Activated CD8-positive, alpha-beta memory T cell treated with anti-CD3 and anti-CD28 coated beads, Interleukin-2, amount 50 U/mL, for 1 hour (primary cell): ENCODE results near the gene SNX8.
"Not testable (repeated sequence)": the region's sequence is repeated elsewhere in the genome, so short reads cannot be mapped to it uniquely, and the experiment has no call there.

ENCODE experiments used
- DNase-seq: peaks from one replicate; pipeline ENCODE4 v3.0.0-alpha.2; 2020; ENCODE audit errors: extremely low read depth

Gene SNX8

GRCh38 chr7:2290877-2291276, 23.4 kb downstream of the SNX8 start:
- DNase-seq = no peak

DNA sequence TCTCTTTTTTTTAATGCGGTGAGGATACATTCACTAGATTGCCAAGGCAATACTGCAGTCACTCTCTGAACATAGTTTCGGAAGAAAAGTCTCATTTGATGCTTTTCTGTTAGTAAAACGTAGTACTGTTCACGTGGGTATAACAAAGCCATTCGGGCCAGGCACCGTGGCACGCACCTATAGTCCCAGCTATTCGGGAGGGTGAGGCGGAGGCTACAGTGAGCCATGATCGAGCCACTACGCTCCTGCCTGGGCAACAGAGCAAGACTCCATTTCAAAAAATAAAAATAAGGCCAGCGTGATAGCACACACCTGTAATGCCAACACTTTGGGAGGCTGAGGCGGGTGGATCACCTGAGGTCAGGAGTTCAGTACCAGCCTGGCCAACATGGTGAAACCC, 24.6 kb downstream of the SNX8 start:
- DNase-seq = no peak

- DNase-seq = no peak
Measured at GRCh38 chr7:2289111-2289586, 25.1 kb downstream of the SNX8 start.

DNA sequence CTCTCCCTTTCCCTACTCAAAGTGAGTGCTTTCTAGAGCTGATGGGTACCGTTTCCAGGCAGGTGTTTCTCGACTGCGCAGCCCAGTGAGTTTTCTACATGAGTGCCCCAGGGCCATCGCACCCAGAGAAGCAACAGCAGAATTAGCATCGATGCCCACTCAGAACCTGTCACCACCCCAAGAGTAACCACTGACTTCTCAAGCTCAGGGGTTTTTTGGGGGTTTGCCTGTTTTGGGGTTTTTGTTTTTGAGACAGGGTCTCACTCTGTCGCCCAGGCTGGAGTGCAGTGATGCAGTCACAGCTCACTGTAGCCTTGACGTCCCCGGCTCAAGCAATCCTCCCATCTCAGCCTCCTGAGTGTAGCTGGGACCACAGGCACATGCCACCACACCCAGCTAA, 25.7 kb downstream of the SNX8 start:
- no peak for DNase-seq

GRCh38 chr7:2287745-2288144, 26.5 kb downstream of the SNX8 start:
- DNase-seq = no peak

DNA sequence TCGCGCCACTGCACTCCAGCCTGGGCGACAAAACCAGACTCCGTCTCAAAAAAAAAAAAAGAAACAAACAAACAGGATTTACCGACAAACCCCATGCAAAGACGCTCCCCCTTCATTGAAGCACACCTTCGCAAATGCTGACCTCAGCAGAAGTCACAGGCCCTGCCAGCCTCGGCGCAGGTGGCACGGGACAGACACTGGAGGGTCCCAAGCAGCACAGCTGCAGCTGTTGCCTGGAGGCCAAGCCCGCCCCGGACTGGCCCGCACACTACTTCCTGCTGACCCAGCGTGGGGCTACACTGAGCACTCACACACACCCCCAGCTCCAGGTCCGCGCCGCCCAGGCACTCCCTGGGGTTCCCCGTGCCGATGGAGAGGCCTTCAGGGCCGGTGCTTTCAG, 31.2 kb downstream of the SNX8 start:
- no peak for DNase-seq

DNA sequence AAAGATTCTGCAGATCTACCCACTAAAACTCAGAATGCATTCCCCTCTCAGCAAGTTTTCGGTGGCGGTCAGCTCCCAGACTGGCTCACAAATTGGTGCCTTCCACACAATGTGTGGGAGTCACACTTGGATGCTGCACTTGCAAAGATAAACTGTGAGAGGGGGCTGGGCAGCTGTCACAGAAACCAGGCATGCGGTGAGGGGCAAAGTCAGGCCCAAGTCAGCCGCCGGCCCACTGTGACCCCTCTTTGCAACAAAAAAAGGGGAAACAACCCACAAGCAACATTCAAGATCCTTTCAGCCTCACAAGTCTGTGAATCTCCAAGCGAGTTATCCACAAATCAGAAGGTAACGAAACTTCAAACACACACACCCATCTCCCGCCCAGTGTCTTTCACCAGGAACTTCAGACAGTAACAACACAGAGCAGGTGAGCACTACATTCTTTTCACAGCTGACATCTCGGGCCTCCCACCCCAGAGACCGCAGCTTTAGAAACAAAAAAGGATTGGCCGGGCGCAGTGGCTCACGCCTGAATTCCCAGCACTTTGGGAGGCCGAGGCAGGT, 32.0 kb downstream of the SNX8 start:
- DNase-seq = no peak

DNA sequence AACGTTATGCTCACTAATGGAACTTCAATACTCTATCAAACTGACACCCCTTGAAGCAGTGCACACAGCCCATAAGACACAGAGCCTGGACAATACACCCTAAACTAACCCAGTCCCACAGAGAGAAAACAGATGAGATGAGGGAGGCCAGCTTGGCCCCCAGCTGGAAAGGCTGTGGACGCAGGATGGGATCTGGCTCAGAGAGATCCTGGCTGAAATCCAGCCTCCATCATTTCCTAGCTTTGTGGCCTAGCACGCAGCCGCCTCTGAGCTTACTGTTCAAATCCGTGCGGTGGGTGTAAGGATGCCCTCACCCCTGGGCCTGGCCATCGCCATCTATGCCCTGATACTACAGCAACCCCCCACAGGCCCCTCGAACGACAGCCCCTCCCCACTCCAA, 32.7 kb downstream of the SNX8 start:
- no peak for DNase-seq

GRCh38 chr7:2280424-2280823, 33.8 kb downstream of the SNX8 start:
- no peak for DNase-seq

DNA sequence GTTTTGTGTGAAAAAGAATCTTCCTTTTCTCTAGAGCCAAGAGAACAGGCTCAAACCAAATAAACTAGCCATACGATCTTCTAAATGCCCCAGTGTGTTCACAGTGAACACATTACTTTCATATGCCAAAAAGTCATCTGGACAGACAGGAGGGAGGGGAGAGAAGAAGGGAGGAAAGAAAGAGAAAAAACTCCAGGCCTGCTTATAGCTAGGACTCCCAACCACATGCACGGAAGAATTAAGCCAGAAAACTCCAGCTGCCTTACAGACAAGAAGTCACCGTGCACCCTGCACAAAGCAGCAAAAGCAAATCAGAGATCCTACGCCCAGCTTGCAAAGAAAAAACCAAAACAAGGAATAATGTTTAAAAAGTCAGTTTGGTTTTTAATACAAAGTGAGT, 34.3 kb downstream of the SNX8 start:
- DNase-seq = no peak

GRCh38 chr7:2278026-2278425, 36.2 kb downstream of the SNX8 start:
- no peak for DNase-seq

DNA sequence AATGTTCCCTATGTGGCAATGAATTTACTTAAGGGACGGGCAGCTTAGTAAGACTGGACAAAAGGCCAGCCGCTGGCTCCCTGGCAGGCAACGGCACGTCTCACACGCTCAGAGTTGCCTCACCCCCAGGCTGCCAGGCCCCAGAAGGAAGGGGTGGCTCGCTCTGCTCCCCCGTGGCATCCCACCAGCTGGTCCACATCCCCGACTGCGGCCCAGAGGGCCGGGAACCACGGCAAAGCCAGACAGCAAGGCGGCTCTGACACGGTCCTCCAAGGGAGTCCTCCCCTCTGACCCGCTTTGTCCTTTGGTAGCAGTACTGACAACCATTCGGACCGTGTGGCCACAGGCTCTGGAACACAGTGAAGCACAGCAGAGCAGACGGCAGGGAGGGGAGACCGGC, 38.1 kb downstream of the SNX8 start:
- DNase-seq = no peak

DNA sequence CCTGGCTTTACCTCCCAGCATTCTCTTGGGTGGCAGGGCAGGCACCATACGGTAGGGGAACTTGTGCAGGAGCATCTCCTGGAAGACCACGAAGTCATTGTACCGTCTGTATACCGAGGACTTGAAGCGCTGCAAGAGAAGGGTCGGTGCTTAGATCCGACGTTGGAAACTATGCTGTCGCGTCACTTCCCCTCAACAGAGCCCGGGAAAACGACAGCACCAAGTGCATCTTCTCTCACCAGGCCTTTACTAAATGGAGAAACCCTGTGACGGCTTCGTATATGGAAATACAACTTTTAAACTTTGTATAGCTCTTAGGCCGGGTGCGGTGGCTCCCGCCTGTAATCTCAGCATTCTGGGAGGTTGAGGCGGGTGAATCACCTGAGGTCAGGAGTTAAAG, 39.1 kb downstream of the SNX8 start:
- DNase-seq = no peak

DNA sequence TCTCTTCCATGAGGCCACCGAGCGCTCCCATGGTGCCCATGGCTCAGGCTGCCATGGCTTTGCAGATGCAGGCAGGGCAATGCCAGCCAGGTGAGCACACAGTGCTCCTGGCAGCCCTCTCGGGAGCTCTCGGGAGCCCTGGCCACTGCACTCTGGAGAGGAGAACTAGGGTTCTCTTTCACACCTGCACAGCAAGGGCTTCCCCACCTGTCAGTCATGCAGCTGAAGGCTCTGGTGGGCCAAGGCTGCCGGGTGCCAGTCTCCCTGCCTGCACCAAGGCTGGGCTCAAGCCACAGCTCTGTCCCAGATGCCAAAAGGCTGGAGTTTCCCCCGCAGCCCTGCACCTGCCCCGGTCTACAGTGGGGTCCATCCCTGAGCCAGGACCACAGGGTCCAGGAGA, 39.6 kb downstream of the SNX8 start:
- no peak for DNase-seq

- DNase-seq = no peak
Measured at GRCh38 chr7:2273866-2274265, 40.4 kb downstream of the SNX8 start.

GRCh38 chr7:2272031-2272430, 42.2 kb downstream of the SNX8 start:
- DNase-seq = no peak

- no peak for DNase-seq
Measured at GRCh38 chr7:2271273-2272026, 42.8 kb downstream of the SNX8 start.

DNA sequence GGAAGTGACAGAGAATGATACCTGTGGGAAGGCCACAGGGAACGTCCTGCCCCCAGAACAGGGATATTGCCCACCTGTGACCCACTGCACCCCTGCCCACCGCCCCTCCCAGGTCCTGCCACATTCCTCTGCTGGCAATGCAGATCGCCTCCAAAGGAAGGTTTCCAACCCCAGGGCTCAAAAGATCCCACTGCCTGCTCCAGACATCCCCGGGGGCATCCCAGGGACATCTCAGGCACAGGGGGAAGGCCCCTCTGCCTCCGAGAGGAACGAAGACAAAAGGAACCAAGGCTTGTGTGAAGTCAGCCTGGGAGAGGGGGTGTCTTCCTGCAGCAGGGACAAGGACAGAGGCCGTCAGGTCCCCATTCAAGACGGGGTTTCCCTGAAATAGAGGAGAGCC, 43.7 kb downstream of the SNX8 start:
- no peak for DNase-seq

- no peak for DNase-seq
Measured at GRCh38 chr7:2269991-2270460, 44.2 kb downstream of the SNX8 start.

DNA sequence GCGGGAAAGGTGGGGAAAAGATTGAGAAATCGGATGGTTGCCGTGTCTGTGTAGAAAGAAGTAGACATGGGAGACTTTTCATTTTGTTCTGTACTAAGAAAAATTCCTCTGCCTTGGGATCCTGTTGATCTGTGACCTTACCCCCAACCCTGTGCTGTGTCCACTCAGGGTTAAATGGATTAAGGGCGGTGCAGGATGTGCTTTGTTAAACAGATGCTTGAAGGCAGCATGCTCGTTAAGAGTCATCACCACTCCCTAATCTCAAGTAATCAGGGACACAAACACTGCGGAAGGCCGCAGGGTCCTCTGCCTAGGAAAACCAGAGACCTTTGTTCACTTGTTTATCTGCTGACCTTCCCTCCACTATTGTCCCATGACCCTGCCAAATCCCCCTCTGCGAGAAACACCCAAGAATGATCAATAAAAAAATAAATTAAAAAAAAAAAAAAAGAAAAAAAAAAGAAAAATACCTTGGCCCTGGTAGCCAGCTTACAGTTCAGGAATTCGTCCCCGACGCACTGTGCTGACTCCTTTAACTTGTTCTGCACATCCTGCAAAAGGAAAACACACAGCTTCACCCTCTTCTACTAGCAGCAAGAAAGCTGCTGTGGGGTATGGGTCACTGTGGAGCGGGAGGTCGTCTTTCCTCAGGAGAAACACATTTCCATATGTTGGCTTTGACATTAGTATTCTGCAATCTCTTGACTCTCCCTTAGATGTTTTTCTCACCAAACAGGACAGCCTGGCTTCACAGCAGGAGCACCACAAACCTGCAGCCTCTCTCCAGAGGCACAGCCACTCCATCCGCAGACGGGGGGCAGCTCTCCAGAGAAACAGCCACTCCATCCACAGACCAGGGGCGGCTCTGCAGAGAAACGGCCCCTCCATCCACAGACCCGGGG, 44.9 kb downstream of the SNX8 start:
- not testable (repeated sequence) for DNase-seq

GRCh38 chr7:2266911-2267310, 47.3 kb downstream of the SNX8 start:
- no peak for DNase-seq

GRCh38 chr7:2264158-2264557, 50.1 kb downstream of the SNX8 start:
- no peak for DNase-seq

DNA sequence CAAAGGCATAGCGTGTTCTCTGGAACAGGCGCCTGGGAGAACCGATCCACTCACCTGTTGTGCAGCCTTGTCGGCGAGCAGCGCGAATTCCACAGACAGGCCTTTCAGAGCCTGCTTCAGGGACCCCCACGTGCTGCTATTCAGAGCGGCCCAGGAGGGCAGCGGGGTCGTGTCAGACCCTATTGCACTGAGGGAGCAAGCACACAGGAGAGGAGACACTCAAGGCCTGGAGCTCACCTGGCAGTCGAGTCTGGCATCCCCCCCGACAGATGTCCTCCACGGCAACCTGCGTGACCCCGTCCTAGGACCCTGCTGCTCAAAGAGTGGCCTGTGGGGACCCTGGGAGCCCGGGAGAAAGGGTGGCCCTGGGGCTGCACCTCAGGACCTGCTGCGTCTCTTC, 51.1 kb downstream of the SNX8 start:
- DNase-seq = no peak
